Placental epithelial cell (primary cell): ENCODE measurements around the gene NEAT1. TPM values are rescaled to one million over a fixed set of nuclear protein-coding genes. Genes with fewer than 3 reads are reported as not detected.

Source experiments
- small RNA-seq: library from RNA; depleted of rRNA; stranded (forward); fragments of <200 nt; gene quantifications from one replicate; pipeline ENCODE3, GENCODE V24; 2012
- total RNA-seq: library from RNA; depleted of rRNA; stranded (reverse); fragments of >200 nt; gene quantifications from 2 replicates; pipeline ENCODE4 v1.2.3, GENCODE V29; 2012

NEAT1 gene
- total RNA-seq: 141 and 249 TPM in 2 replicates

GRCh38 chr11:65422633-65423515 lies at the start of gene NEAT1:
Gene NEAT1, plus strand, starts transcription at chr11:65422798.

GRCh38 chr11:65382033-65382803 lies 40.4 kb upstream of the NEAT1 start, which contains the start of gene SLC25A45:
Gene SLC25A45, minus strand, starts transcription at chr11:65382646. Its CDS starts 695 bp downstream, at chr11:65381951.

GRCh38 chr11:65386307-65387140 lies 36.1 kb upstream of the NEAT1 start, which contains the start of gene FRMD8:
Gene FRMD8, plus strand, starts transcription at chr11:65386637. Its CDS starts 400 bp downstream, at chr11:65387037.

Small RNA genes within 50 kb of the gene (small RNA-seq; reads per million reads assigned to genes)
- not detected for gene RF01684

Other genes starting within 250 kb of the NEAT1 start
- 197 and 486 TPM in 2 replicates for gene CAPN1, start 240.9 kb upstream of the NEAT1 start, total RNA-seq
- gene POLA2, start 160.8 kb upstream of the NEAT1 start, total RNA-seq: 5.0 and 6.3 TPM in 2 replicates
- gene CDC42EP2, start 107.9 kb upstream of the NEAT1 start, total RNA-seq: 3.1 and 23.2 TPM in 2 replicates
- gene DPF2, start 88.9 kb upstream of the NEAT1 start, total RNA-seq: 44.5 and 64.8 TPM in 2 replicates
- gene TIGD3, start 68.0 kb upstream of the NEAT1 start, total RNA-seq: 0.11 TPM in 1 of 2 replicates, not detected in the other
- gene SLC25A45, start 40.2 kb upstream of the NEAT1 start, total RNA-seq: 3.8 and 4.3 TPM in 2 replicates
- 55.3 and 58.9 TPM in 2 replicates for gene FRMD8, start 36.2 kb upstream of the NEAT1 start, total RNA-seq
- gene MALAT1, start 76.2 kb downstream of the NEAT1 start, total RNA-seq: 9,374 and 20,355 TPM in 2 replicates
- gene SCYL1, start 102.3 kb downstream of the NEAT1 start, total RNA-seq: 134 and 143 TPM in 2 replicates
- gene LTBP3, start 135.6 kb downstream of the NEAT1 start, total RNA-seq: 31.7 and 46.3 TPM in 2 replicates
- gene ZNRD2, start 147.7 kb downstream of the NEAT1 start, total RNA-seq: 38.9 and 61.1 TPM in 2 replicates
- gene FAM89B, start 149.7 kb downstream of the NEAT1 start, total RNA-seq: 33.0 and 36.5 TPM in 2 replicates
- 23.9 and 29.1 TPM in 2 replicates for gene EHBP1L1, start 153.3 kb downstream of the NEAT1 start, total RNA-seq
- gene KCNK7, start 173.0 kb downstream of the NEAT1 start, total RNA-seq: 0.54 TPM in 1 of 2 replicates, not detected in the other
- 31.3 and 36.5 TPM in 2 replicates for gene MAP3K11, start 191.4 kb downstream of the NEAT1 start, total RNA-seq
- 28.3 and 47.3 TPM in 2 replicates for gene PCNX3, start 193.0 kb downstream of the NEAT1 start, total RNA-seq
- gene SIPA1, start 215.3 kb downstream of the NEAT1 start, total RNA-seq: 32.2 and 37.7 TPM in 2 replicates
- gene RELA, start 240.1 kb downstream of the NEAT1 start, total RNA-seq: 35.7 and 42.7 TPM in 2 replicates